ENCODE results near the gene SPACDR. TPM values are rescaled to one million over a fixed set of nuclear protein-coding genes. Genes with fewer than 3 reads are reported as not detected.
A peak's percentile ranks its signal among the peaks of the same experiment; 100 is the strongest.

Gene SPACDR
- total RNA-seq, 1 donor from 2014 or later = 1.7 TPM

DNA sequence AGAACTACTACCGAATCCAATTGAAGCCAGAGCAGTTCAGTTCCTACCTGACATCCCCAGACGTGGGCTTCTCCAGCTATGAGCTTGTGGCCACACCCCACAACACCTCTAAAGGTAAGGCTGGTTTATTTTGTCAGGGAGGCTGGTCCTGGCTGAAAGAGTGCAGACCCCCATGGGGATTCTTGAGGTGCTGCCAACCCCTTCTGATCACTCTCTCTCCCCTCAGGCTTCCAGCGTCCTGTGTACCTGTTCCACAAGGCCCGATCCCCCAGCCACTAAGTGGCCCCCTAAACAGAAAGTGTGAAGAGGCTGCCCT, 30.8 kb downstream of the SPACDR start:
- H3K27ac ChIP-seq = no peak overlapping the region

DNA sequence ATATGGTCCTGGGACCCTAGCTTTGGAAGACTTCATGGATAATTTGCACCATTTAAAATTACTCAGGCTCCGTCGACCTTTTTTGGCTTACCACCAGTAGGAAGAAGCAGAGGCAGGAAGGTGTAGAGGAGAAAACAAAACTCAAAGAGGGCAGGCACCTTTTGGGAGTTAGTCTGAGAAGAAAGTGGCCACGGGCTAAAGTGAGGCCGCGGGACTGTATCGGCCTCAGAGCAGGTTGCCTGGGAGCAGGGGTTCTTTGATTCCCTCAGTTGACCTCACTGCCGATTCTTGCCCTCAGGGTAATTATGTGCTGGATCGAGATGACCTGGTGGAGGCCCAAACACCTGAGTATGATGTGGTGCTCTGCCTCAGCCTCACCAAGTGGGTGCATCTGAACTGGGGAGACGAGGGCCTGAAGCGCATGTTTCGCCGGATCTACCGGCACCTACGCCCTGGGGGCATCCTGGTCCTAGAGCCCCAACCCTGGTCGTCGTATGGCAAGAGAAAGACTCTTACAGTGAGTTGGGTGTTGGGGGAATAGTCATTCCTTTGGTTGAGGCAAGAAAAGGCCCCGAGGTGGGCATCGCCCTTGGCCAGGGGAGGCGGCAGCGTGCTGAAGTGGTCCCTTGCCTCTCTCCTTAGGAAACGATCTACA, 31.3 kb downstream of the SPACDR start:
- Histone ChIP-seq H3K36me3 (peaks cover 38% of the 10 kb centered on the region), H3K4me3 (no peak overlapping the region), H3K27ac (peak overlapping the region; percentile 1), H3K27me3 (ENCODE audit: low read depth) (no peaks in the 10 kb centered on the region), H3K9me3 (no peaks in the 10 kb centered on the region), H3K4me1 (peaks cover 51% of the 10 kb centered on the region)
- TF ChIP-seq, protein P1, sequence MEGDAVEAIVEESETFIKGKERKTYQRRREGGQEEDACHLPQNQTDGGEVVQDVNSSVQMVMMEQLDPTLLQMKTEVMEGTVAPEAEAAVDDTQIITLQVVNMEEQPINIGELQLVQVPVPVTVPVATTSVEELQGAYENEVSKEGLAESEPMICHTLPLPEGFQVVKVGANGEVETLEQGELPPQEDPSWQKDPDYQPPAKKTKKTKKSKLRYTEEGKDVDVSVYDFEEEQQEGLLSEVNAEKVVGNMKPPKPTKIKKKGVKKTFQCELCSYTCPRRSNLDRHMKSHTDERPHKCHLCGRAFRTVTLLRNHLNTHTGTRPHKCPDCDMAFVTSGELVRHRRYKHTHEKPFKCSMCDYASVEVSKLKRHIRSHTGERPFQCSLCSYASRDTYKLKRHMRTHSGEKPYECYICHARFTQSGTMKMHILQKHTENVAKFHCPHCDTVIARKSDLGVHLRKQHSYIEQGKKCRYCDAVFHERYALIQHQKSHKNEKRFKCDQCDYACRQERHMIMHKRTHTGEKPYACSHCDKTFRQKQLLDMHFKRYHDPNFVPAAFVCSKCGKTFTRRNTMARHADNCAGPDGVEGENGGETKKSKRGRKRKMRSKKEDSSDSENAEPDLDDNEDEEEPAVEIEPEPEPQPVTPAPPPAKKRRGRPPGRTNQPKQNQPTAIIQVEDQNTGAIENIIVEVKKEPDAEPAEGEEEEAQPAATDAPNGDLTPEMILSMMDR (IDR thresholded peaks at IDR 0.05) = no peak
- DNase-seq (peak; percentile 44), ATAC-seq (no peak)
- intact Hi-C loops (cut with DNase I) = no loop called here

More for the DNA sequence above, 30.8 kb downstream of the SPACDR start:
- Histone ChIP-seq H3K36me3 (peaks cover 38% of the 10 kb centered on the region), H3K9me3 (no peaks in the 10 kb centered on the region), H3K27me3 (ENCODE audit: low read depth) (no peaks in the 10 kb centered on the region), H3K4me3 (no peak overlapping the region), H3K4me1 (peaks cover 48% of the 10 kb centered on the region)
- ATAC-seq (no peak), DNase-seq (peak; percentile 24)
- intact Hi-C loops (cut with DNase I) = no loop called here
- TF ChIP-seq, protein P1 (IDR thresholded peaks at IDR 0.05) = no peak

DNA sequence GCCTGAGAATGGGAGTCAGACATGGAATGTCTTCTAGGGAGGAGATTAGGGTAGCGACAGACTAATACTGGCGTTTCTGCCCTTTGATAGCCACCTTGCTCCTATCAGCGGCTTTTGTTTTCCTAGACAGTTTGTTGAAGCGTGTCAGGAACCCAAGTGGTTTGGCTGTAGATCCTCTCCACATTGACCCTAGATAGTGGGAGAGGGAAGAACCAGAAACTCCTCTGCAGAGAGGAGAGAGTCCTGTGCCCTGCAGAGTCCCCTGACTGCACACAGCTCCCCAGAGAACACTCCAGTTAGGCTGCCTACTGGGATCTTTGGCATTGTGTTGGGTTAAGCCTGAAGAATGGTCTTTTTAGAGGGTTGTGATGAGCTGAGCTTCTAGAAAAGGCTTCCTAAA, 32.0 kb downstream of the SPACDR start:
- peaks cover 38% of the 10 kb centered on the region for H3K36me3 ChIP-seq
- no peaks in the 10 kb centered on the region for H3K9me3 ChIP-seq
- no peaks in the 10 kb centered on the region for H3K27me3 ChIP-seq (ENCODE audit: low read depth)
- H3K4me3 ChIP-seq = no peak overlapping the region
- no peak for ATAC-seq
- peak overlapping the region; percentile 1 for H3K27ac ChIP-seq
- no peak for DNase-seq
- H3K4me1 ChIP-seq = peaks cover 53% of the 10 kb centered on the region
- TF ChIP-seq, protein P1 (IDR thresholded peaks at IDR 0.05) = no peak
- intact Hi-C loops (cut with DNase I) = no loop called here

DNA sequence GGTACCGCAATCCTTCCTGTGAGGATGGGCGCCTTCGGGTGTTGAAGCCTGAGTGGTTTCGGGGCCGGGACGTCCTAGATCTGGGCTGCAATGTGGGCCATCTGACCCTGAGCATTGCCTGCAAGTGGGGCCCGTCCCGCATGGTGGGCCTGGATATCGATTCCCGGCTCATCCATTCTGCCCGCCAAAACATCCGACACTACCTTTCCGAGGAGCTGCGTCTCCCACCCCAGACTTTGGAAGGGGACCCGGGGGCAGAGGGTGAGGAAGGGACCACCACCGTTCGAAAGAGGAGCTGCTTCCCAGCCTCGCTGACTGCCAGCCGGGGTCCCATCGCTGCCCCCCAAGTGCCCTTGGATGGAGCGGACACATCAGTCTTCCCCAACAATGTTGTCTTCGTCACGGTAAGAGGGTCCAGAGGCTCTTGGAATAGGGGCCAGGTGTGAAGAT, 32.7 kb downstream of the SPACDR start:
- DNase-seq (peak; percentile 44), ATAC-seq (no peak)
- intact Hi-C loops (cut with DNase I) = no loop called here
- H3K27me3 ChIP-seq (ENCODE audit: low read depth) = no peaks in the 10 kb centered on the region
- no peak overlapping the region for H3K4me3 ChIP-seq
- H3K36me3 ChIP-seq = peaks cover 38% of the 10 kb centered on the region
- TF ChIP-seq, protein P1 (IDR thresholded peaks at IDR 0.05) = no peak
- no peaks in the 10 kb centered on the region for H3K9me3 ChIP-seq
- H3K4me1 ChIP-seq = peaks cover 53% of the 10 kb centered on the region
- peak overlapping the region; percentile 98 for H3K27ac ChIP-seq

DNA sequence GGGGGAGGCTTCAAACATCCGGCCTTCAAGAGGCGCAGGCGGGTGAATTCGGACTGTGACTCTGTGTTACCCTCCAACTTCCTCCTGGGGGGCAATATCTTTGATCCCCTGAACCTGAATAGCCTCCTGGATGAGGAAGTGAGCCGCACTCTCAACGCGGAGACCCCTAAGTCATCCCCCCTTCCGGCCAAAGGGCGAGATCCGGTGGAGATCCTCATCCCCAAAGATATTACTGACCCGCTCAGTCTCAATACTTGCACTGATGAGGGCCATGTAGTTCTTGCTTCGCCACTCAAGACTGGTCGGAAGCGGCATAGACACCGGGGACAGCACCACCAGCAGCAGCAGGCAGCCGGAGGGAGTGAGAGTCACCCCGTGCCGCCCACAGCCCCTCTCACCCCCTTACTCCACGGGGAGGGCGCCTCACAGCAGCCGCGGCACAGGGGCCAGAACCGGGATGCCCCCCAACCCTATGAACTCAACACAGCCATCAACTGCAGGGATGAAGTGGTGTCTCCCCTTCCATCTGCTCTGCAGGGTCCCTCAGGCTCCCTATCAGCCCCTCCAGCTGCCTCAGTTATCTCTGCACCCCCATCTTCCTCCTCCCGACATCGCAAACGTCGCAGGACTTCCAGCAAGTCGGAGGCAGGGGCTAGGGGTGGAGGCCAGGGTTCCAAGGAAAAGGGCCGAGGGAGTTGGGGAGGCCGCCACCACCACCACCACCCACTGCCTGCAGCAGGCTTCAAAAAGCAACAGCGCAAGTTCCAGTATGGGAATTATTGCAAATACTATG, 33.4 kb downstream of the SPACDR start:
- Histone ChIP-seq H3K9me3 (no peaks in the 10 kb centered on the region), H3K4me1 (peaks cover 53% of the 10 kb centered on the region), H3K27ac (peak overlapping the region; percentile 98), H3K4me3 (peak overlapping the region; percentile 93), H3K27me3 (ENCODE audit: low read depth) (no peaks in the 10 kb centered on the region), H3K36me3 (peaks cover 38% of the 10 kb centered on the region)
- peak; percentile 50 for DNase-seq
- TF ChIP-seq, protein P1 (IDR thresholded peaks at IDR 0.05) = no peak
- no peak for ATAC-seq
- intact Hi-C loops (cut with DNase I) = no loop called here

All from lower lobe of right lung (tissue), 2 donors.